ENCODE data around the gene PCBP1.
"Not testable (repeated sequence)": the region's sequence is repeated elsewhere in the genome, so short reads cannot be mapped to it uniquely, and the experiment has no call there.

The PCBP1 gene

DNA sequence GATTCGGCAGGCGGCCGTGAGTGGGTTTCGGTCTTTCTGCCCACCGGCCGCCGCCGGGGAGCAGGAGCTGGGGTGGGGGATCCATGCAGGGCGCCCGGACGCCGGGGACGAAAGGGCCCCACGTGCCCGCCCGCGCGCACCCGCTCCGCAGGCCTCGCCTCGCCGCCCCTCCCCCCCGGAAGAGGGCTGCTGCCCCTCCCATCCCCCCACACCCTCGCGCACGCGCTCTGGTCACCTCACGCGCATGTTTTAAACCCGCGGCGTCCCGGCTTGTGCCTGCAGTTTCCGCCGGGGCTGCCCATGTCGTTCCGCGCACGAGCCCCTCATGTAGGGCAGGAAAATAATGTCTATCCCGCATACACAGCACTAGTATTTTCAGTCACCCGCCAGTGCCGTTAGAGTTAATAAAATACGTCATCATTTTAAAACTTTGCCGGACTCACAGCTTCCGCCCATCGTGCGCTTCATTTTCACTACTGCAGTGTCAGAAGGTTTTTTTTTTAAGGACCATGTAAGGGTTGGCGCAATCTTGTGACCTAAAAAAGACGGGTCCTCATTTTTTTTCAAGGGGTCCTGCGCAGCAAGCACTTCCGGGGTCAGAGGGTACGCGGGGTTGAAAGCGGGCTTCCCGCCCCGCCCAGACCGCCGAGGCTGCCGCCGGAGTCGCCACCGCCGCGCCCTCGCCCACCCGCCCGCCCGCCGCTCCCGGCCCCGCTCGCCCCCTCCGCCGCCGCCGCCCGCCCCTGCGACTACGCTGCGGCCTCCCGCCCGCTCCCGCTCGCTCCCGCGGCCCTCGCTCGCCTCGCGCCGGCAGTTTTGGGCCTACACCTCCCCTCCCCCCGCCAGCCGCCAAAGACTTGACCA is at the start of gene PCBP1:
TSS of gene PCBP1 (plus strand) at position 640 of the 864 bp plus-strand sequence. CDS start 267 bp downstream, outside the sequence.
- no peak for FAIRE-seq

- FAIRE-seq: no peak
These were observed 47.9 kb upstream of the PCBP1 start for GRCh38 chr2:70039366-70039765.

GRCh38 chr2:70041663-70042062 is 45.6 kb upstream of the PCBP1 start:
- no peak for FAIRE-seq

GRCh38 chr2:70042246-70042645 is 45.0 kb upstream of the PCBP1 start:
- no peak for FAIRE-seq

DNA sequence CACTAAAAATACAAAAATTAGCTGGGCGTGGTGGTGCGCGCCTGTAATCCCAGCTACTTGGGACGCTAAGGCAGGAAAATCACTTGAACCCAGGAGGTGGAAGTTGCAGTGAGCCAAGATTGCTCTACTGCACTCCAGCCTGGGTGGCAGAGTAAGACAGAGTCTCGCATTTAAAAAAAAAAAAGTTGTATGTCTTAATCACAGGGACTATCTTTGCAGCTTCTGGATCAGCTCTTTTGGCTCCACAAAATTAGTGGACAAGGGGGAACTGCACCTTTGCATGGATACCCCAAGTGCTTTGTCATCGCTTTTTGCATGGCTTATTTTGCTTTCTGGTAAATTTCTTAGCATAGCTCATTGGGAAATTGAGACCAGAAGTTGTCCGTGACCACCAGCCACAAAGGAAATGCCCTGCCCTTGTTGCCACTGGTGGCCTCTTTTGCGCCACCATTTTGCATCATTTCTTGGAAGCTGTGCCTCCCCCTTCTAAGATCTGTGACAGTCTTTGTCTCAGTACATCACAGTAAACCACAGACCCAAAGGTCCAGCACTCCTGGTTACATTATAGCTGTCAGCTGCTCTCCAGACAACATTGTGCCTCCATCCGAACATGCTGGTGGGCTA is 43.9 kb upstream of the PCBP1 start:
- FAIRE-seq: no peak

DNA sequence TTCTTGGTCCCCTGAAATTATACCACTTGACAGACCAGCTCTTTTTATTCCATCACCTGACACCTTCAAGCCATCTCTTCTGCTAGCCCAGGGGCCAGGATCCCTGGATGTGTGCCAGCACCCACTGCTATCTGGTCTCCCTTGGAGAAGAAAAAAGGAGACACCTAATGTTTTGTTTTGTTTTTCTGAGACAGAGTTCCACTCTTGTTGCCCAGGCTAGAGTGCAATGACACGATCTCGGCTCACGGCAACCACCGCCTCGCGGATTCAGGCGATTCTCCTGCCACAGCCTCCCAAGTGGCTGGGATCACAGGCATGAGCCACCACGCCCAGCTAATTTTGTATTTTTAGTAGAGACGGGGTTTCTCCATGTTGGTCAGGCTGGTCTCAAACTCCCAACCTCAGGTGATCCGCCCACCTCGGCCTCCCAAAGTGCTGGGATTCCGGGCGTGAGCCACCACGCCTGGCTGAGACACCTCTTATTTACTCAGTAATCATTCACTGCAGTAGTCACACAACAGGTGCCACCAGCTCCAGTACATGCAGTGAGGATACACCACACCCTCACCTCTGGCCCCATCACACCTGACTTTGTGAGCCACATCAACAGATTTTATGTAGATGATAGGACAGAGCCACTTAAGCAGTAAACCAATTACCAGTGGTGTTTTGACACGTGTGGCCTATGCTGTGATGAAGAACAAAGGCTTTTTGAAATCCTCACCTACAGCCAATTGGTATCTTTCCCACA is 42.8 kb upstream of the PCBP1 start:
- no peak for FAIRE-seq

GRCh38 chr2:70045405-70045804 is 41.9 kb upstream of the PCBP1 start:
- FAIRE-seq: no peak

DNA sequence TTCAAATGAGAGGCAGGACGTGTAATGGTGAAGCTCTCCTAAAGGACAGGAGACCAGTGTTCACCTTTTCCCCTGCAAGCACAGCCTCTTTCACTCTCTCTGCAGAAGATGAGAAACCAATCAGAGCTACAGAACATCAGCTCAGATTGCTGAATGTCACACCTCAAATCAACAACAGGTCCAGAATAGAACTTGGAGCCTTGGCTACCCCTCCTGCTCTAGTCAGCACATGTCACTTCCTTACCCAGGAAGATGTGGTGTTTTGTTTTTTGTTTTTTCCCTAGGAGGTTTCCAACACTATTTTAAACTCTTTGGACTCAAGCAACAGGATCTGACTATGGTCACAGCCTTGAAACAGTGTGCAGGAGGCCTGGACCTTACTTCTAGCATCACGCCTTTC is 41.3 kb upstream of the PCBP1 start:
- no peak for FAIRE-seq

DNA sequence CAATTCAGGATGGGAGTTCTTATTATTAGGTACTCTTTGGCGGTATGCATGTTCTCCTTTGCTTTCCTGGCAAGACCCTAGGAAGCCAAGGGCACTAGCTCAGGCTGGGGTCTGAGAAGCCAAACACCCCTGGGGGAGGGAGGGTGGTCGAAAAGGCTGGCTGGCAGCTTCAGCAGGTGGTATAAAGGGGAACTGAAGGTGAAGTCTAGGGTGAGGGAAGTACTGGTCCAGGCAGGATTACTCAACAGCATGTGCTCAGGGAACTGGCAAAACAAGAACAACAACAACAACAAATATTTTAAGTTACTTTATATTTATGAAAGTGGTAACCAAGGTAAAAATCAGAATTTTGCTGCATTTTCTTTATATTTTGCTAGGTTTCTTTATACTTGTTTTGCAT is 40.7 kb upstream of the PCBP1 start:
- no peak for FAIRE-seq

DNA sequence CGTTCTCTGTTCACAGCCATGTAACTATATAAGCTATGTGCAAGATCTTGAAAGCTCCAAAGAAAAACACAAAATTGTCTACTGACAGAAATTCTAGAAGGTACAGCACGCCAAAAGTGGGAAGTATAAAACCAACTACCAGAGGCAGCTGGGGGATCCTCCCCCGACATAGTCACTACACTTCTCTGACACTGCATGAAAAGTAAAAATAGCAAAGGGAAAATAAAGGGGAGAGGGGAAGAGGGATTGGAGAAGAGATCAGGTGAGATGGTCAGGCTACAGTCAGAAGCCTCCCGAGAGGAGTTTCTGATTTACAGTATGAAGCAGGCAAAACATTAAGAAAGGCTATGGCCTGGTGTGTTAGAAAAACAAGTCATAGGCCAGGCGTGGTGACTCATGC is 39.8 kb upstream of the PCBP1 start:
- no peak for FAIRE-seq

DNA sequence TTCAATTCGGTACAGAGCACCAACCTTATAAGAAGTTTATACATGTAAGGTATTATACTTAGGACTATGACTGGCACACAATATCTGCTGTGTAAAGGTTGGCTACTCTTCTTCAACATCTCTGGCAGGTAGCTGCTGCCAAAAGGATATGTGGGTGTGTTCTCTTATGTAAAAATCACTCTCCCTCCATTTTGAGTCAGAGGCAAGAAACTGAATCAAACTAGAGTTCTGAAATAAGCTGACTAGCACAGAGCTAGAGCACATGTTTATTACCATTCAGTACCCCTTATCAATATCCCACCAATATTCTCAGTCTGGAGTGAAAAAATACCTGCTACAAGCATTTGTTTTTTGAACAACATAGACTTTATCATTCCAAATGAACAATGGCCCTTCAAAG is 38.0 kb upstream of the PCBP1 start:
- no peak for FAIRE-seq

- no peak for FAIRE-seq
These were observed 36.4 kb upstream of the PCBP1 start for GRCh38 chr2:70050631-70051425.

DNA sequence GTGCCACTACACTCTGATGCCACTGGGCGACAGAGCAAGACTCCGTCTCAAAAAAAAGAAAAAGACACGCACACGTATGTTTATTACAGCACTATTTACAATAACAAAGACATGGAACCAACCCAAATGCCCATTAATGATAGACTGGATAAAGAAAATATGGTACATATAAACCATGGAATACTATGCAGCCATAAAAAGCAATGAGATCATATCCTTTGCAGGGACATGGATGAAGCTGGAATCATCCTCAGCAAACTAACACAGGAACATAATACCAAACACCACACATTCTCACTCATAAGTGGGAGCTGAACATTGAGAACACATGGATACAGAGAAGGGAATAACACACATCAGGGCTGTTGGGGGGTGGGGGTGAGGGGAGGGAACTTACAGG is 32.0 kb upstream of the PCBP1 start:
- FAIRE-seq: not testable (repeated sequence)

DNA sequence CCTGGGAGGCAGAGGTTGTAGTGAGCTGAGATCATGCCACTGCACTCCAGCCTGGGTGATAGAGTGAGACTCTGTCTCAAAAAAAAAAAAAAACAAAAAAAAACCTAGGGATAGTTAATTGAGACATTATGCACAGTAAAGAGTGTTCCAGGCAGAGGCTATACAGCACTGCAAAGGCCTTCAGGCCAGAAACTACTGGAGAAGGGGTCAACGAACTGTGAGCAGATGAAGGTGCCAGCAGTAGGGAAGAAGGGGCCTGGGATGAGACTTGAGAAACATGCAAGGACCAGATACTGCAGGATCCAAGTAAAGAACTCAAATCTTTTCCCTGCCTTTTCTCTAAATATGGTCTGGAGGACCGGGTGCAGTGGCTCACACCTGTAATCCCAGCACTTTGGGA is 26.0 kb upstream of the PCBP1 start:
- FAIRE-seq: no peak

DNA sequence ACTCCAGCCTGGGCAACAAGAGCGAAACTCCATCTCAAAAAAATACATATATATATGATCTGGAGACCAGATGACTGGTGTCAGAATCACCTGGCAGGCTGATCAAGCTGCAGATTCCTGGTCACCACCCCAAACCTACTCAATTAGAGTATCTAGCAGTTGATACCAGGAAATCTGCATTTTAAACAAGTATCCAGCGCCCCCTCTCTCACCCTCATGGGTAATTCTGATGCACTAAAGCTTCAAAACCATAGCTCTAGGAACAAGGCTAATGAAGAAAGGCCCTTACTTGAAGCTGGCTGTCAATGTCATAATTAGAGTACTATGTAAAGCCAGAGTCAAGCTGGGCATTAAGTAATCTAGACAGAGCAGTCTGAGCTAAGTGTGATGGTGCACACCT is 25.0 kb upstream of the PCBP1 start:
- no peak for FAIRE-seq

DNA sequence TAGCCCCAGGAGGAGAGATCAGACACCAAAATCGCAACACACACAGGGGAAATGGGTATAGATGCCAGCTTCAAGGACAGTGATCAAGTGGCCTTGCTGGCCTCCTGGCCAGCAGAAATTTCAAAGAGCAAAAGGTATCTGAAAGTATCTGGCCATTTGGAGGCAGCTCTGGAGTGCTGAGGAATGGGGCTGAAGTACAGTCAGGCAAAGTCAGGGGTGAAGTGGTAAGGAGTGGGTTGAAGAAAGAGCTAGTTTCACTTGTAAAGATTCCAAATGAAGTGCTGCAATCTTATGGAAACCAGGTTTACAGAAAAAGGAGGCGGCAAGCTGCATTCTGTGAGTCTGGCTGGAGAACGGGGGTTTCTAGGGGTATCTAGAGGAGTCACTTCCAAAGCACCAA is 19.2 kb upstream of the PCBP1 start:
- no peak for FAIRE-seq

DNA sequence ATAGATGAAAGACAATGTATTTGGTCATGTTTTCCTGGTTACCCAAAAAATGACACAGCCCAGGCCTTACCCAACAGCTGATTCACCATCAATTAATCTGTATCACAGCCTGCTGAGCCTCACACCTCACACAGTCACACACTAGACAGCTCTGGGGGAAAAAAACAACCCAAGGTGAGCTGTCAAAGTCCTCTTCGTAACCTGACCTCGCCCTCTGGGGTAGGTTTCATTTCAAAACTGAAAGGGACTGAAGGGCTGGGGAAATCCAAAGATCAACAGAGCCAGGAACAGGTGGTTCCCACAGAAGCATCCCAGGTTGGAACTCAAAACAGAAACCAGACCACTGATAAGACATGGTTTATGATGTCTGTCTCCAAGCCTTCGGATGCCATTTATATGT is 18.2 kb upstream of the PCBP1 start:
- no peak for FAIRE-seq

GRCh38 chr2:70070542-70071268 is 16.6 kb upstream of the PCBP1 start:
- peak; percentile 92 for FAIRE-seq

DNA sequence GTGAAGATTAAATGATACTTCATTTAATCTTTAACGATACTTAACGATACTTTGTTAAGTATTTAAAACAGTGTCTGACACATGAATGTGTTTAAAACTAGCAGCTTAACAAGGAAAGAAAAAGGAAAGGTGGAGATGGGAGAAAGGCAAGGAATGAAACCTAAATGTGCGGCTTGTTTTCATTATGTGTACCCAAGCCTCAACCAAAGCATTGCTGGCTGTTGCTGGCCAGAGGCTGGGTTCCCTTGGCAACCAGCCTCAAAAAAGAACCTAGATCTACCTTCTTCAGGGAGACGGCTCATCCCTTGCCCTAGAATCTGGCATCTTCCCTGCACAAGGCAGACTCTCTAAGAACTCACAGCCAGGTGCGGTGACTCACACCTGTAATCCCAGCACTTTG is 13.8 kb upstream of the PCBP1 start:
- no peak for FAIRE-seq

DNA sequence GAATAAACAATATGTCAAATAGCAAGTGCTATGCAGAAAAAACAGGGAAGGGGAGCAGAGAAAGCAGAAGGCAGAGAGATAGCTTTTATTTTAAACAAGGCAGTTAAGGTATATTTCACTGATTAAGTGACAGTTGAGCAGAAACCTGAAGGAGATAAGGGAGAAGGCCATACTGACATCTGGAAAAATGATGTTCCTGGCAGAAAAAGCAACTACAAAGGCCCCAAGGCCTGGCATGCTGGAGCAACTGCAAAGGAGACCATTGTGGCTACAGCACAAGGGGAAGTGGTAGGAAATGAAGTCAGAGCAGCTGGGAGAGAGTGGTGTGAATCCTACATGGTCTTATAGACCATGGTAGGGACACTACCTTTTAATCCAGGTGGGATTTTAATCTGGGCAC is 8.9 kb upstream of the PCBP1 start:
- FAIRE-seq: no peak

DNA sequence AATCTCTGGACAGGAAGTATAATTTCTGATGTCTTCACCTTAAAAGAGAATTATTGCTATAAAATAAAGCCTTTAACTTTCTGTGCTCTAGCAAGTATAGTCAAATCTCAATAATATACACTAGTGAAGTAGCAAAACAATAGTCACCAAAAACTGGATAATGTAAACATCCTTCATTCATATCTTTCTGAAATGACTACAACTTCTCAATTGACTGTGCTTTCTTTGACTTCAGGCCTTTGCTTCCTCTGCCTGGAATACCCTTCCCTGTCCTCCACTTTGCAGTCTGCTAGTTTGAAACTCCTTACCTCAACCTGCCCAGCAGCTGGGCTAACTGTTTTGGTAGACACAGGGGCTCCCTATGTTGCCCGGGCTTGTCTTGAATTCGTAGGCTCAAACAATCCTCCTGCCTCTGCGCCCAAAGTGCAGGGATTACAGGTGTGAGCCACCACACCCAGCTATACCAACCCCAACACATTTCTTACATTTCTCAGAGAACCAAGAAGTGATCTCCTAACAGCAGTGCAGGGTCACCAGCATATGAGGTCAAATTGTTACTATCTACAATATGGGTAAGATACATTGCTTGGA is 6.6 kb upstream of the PCBP1 start:
- FAIRE-seq: no peak

- no peak for FAIRE-seq
These were observed 6.1 kb upstream of the PCBP1 start for GRCh38 chr2:70081221-70081620.
